ENCODE measurements around the gene ADAMTS8.

The ADAMTS8 gene

GRCh38 chr11:130426837-130427341, 1.5 kb downstream of the ADAMTS8 start:
- TF ChIP-seq, protein P1, sequence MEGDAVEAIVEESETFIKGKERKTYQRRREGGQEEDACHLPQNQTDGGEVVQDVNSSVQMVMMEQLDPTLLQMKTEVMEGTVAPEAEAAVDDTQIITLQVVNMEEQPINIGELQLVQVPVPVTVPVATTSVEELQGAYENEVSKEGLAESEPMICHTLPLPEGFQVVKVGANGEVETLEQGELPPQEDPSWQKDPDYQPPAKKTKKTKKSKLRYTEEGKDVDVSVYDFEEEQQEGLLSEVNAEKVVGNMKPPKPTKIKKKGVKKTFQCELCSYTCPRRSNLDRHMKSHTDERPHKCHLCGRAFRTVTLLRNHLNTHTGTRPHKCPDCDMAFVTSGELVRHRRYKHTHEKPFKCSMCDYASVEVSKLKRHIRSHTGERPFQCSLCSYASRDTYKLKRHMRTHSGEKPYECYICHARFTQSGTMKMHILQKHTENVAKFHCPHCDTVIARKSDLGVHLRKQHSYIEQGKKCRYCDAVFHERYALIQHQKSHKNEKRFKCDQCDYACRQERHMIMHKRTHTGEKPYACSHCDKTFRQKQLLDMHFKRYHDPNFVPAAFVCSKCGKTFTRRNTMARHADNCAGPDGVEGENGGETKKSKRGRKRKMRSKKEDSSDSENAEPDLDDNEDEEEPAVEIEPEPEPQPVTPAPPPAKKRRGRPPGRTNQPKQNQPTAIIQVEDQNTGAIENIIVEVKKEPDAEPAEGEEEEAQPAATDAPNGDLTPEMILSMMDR (IDR thresholded peaks at IDR 0.05) = no peak
- peaks cover 16% of the 10 kb centered on the region for H3K4me1 Mint-ChIP-seq
- H3K27ac Mint-ChIP-seq = no peak overlapping the region
- peaks cover 84% of the 10 kb centered on the region for H3K27me3 Mint-ChIP-seq (ENCODE audit: low read depth, poor library complexity)
- H3K4me3 Mint-ChIP-seq = peak overlapping the region; percentile 74
- H3K9me3 Mint-ChIP-seq = no peaks in the 10 kb centered on the region
- DNase-seq = no peak
- H3K36me3 Mint-ChIP-seq (ENCODE audit: low read depth) = no peaks in the 10 kb centered on the region

GRCh38 chr11:130426223-130426836, 2.1 kb downstream of the ADAMTS8 start:
- Mint-ChIP-seq H3K36me3 (ENCODE audit: low read depth) (no peaks in the 10 kb centered on the region), H3K27me3 (ENCODE audit: low read depth, poor library complexity) (peaks cover 87% of the 10 kb centered on the region), H3K4me1 (peaks cover 16% of the 10 kb centered on the region), H3K9me3 (no peaks in the 10 kb centered on the region), H3K4me3 (no peak overlapping the region), H3K27ac (no peak overlapping the region)
- DNase-seq = no peak
- TF ChIP-seq, protein P1 (IDR thresholded peaks at IDR 0.05) = no peak

DNA sequence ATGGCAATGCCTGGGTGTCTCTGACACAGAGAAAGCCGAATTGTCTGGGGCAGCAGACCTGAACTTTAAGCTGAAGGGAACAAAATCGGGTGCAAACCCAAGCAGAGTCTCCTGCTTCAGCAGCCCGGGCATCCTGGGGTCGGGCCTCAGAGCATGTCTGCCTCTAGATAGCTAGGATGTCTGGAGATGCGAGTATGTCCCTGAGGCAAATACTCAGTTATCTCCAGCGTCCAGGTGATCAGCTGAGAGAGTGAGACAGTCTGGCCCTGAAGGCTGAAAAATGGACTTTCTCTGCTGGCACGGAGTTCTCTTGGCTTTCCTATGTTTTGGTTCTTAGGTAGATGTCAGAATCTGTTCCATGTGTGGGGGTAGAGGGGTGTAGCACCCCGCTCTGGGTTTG, 3.3 kb downstream of the ADAMTS8 start:
- H3K27me3 Mint-ChIP-seq (ENCODE audit: low read depth, poor library complexity) = peaks cover 87% of the 10 kb centered on the region
- TF ChIP-seq, protein P1 (IDR thresholded peaks at IDR 0.05) = no peak

GRCh38 chr11:130424613-130425140, 3.7 kb downstream of the ADAMTS8 start:
- TF ChIP-seq, protein P1 (IDR thresholded peaks at IDR 0.05) = no peak
- peaks cover 16% of the 10 kb centered on the region for H3K4me1 Mint-ChIP-seq
- H3K27ac Mint-ChIP-seq = no peak overlapping the region
- H3K9me3 Mint-ChIP-seq = no peaks in the 10 kb centered on the region
- no peaks in the 10 kb centered on the region for H3K36me3 Mint-ChIP-seq (ENCODE audit: low read depth)
- no peak for DNase-seq
- H3K27me3 Mint-ChIP-seq (ENCODE audit: low read depth, poor library complexity) = peaks cover 87% of the 10 kb centered on the region
- H3K4me3 Mint-ChIP-seq = no peak overlapping the region

More for the DNA sequence above, 3.3 kb downstream of the ADAMTS8 start:
- Mint-ChIP-seq H3K4me3 (no peak overlapping the region), H3K9me3 (no peaks in the 10 kb centered on the region), H3K4me1 (peaks cover 16% of the 10 kb centered on the region), H3K27ac (no peak overlapping the region), H3K36me3 (ENCODE audit: low read depth) (no peaks in the 10 kb centered on the region)
- no peak for DNase-seq

GRCh38 chr11:130423541-130424142, 4.8 kb downstream of the ADAMTS8 start:
- no peak overlapping the region for H3K4me3 Mint-ChIP-seq
- H3K9me3 Mint-ChIP-seq = no peaks in the 10 kb centered on the region
- DNase-seq = no peak
- H3K4me1 Mint-ChIP-seq = peaks cover 17% of the 10 kb centered on the region
- TF ChIP-seq, protein P1 (IDR thresholded peaks at IDR 0.05) = no peak
- H3K27ac Mint-ChIP-seq = no peak overlapping the region
- no peaks in the 10 kb centered on the region for H3K36me3 Mint-ChIP-seq (ENCODE audit: low read depth)
- peaks cover 87% of the 10 kb centered on the region for H3K27me3 Mint-ChIP-seq (ENCODE audit: low read depth, poor library complexity)

Measured in nephron progenitor cell (in vitro differentiated cells).